HepG2 (cell line): ENCODE measurements around the gene SENP5. TPM values are rescaled to one million over a fixed set of nuclear protein-coding genes. Genes with fewer than 3 reads are reported as not detected.

Experiments
- ATAC-seq: fragments of 200-7000 bp; cut with Tn5 transposase; 3 replicates; pipeline ENCODE4 v1.9.1; 2020; ENCODE audit warnings: mild to moderate bottlenecking, moderate library complexity
- BruUV-seq: library from RNA; stranded (reverse); fragments of 400-500 nt; replicated peaks from 2 replicates; lab custom pipeline; 2021; lab: Mats Ljungman, UMichigan
- CTCF ChIA-PET: fragments of 300-600 bp; formaldehyde crosslinking; extraction: SDS; loops from one replicate; lab custom pipeline; 2021; ENCODE audit warnings: low total read pairs, inconsistent platforms, low intra/inter-chr PET ratio; lab: Yijun Ruan, JAX
- POLR2A ChIA-PET: fragments of 350-600 bp; sonication (Branson Sonifier 250); formaldehyde crosslinking; loops from one replicate; lab custom pipeline; 2020; ENCODE audit warnings: antibody characterized with exemption, inconsistent platforms; lab: Yijun Ruan, JAX
- DNase-seq: peaks from one replicate; pipeline ENCODE4 v3.0.0-alpha.2; 2015; ENCODE audit warnings: low spot score
- FAIRE-seq: peaks from 3 replicates; lab custom pipeline; 2011; peaks lifted over from hg19 to GRCh38; lab: Jason Lieb, UNC
- H2AFZ ChIP-seq: one replicate; pipeline ENCODE4 v1.6.1; 2011; ENCODE audit warnings: low read length, inconsistent platforms
- H3K27ac ChIP-seq: fragments of 300-600 bp; 3 replicates; pipeline ENCODE4 v1.8.0; 2011; ENCODE audit warnings: mixed run types, mild to moderate bottlenecking, mixed read lengths, low read length, inconsistent platforms; ENCODE audit not compliant: insufficient read depth; ENCODE audit errors: extremely low read length
- H3K27me3 ChIP-seq, 2 experiments: fragments of 200-600 bp in 1 of 2; 2 replicates in 1 of 2; 3 replicates in 1 of 2; pipeline versions ENCODE4 v1.6.0 to v1.8.0; 2011; ENCODE audit warnings: low read length in 2 of 2, mild to moderate bottlenecking in 2 of 2, moderate library complexity in 2 of 2, inconsistent platforms in 1 of 2; ENCODE audit not compliant: insufficient read depth in 2 of 2, control insufficient read depth in 1 of 2
- H3K36me3 ChIP-seq, 2 experiments: fragments of 200-600 bp in 1 of 2; replicated peaks in 1 of 2; 2 replicates in 1 of 2; 3 replicates in 1 of 2; pipeline versions ENCODE4 v1.5.1 to v1.8.0; 2011; ENCODE audit warnings: low read length in 2 of 2, inconsistent platforms in 1 of 2; ENCODE audit not compliant: insufficient read depth in 2 of 2, control insufficient read depth in 1 of 2
- H3K4me1 ChIP-seq: 2 replicates; pipeline ENCODE4 v1.5.1; 2012; ENCODE audit warnings: low read length, inconsistent platforms; ENCODE audit not compliant: insufficient read depth
- H3K4me2 ChIP-seq: 2 replicates; pipeline ENCODE4 v1.6.0; 2011; ENCODE audit warnings: low read depth, low read length, inconsistent platforms
- H3K4me3 ChIP-seq, 3 experiments: fragments of 200-600 bp in 1 of 3; sonication (generic), shearing (Covaris generic) in 1 of 3; replicated peaks in 1 of 3; 2 replicates each; pipeline ENCODE4 v1.5.1; 2011 to 2016; ENCODE audit warnings: low read length in 3 of 3, inconsistent platforms in 2 of 3, low read depth in 2 of 3, mild to moderate bottlenecking in 2 of 3, control low read depth in 1 of 3, mixed read lengths in 1 of 3; ENCODE audit not compliant: insufficient read depth in 1 of 3
- H3K79me2 ChIP-seq: one replicate; pipeline ENCODE4 v1.6.1; 2011; ENCODE audit warnings: low read length, inconsistent platforms; ENCODE audit not compliant: insufficient read depth
- H3K9ac ChIP-seq: 2 replicates; pipeline ENCODE4 v1.6.0; 2011; ENCODE audit warnings: mild to moderate bottlenecking, low read depth, low read length, inconsistent platforms; ENCODE audit not compliant: insufficient read depth
- H3K9me3 ChIP-seq: 2 replicates; pipeline ENCODE4 v1.5.1; 2012; ENCODE audit warnings: mild to moderate bottlenecking, low read length
- H4K20me1 ChIP-seq: 2 replicates; pipeline ENCODE4 v1.6.0; 2011; ENCODE audit warnings: inconsistent platforms, mild to moderate bottlenecking, low read length, moderate library complexity; ENCODE audit not compliant: insufficient read depth
- ARNTL ChIP-seq: sonication (generic); formaldehyde crosslinking; IDR thresholded peaks from 2 replicates; pipeline ENCODE4 v1.4.0; 2020; ENCODE audit warnings: mild to moderate bottlenecking, missing genetic modification reagents
- ETV5 ChIP-seq: IDR thresholded peaks from 2 replicates; pipeline ENCODE4 v1.6.1; 2018; ENCODE audit warnings: missing biosample characterization, missing genetic modification reagents, inconsistent platforms, borderline replicate concordance
- HNF4G ChIP-seq, 2 experiments: sonication (generic) in 1 of 2; formaldehyde crosslinking in 1 of 2; IDR thresholded peaks; 2 replicates each; pipeline versions ENCODE4 v1.4.0 to v1.6.1; 2011 to 2020; ENCODE audit warnings: borderline replicate concordance in 2 of 2, low read depth in 2 of 2, mild to moderate bottlenecking in 2 of 2, low read length in 1 of 2, missing genetic modification reagents in 1 of 2, moderate library complexity in 1 of 2
- LCORL ChIP-seq, 2 experiments: fragments of 450-650 bp in 1 of 2; sonication (generic) in 1 of 2; formaldehyde crosslinking in 1 of 2; IDR thresholded peaks; 2 replicates each; pipeline versions ENCODE4 v1.5.0 to v1.6.1; 2017 to 2020; ENCODE audit warnings: antibody characterized with exemption in 1 of 2, missing genetic modification reagents in 1 of 2
- MLLT10 ChIP-seq: sonication (generic); formaldehyde crosslinking; IDR thresholded peaks from 2 replicates; pipeline ENCODE4 v1.4.0; 2020; ENCODE audit warnings: missing genetic modification reagents
- NFE2L2 ChIP-seq: fragments of 150-350 bp; IDR thresholded peaks from 2 replicates; pipeline ENCODE4 v1.6.1; 2014; ENCODE audit warnings: low read length
- XRCC5 ChIP-seq: fragments of 200-400 bp; formaldehyde crosslinking; optimal IDR thresholded peaks from 2 replicates; pipeline ENCODE3; 2017; ENCODE audit warnings: mild to moderate bottlenecking, low read length
- ZNF121 ChIP-seq: sonication (generic); formaldehyde crosslinking; IDR thresholded peaks from 2 replicates; pipeline ENCODE4 v1.5.0; 2020; ENCODE audit warnings: mild to moderate bottlenecking, missing genetic modification reagents
- WGBS: methylation state at CpG from one replicate; pipeline ENCODE4 v1.1.6; 2017; ENCODE audit warnings: low lambda C conversion rate; 5-methylcytosine and 5-hydroxymethylcytosine counted together
- in situ Hi-C: cut with HindIII; loops from 2 replicates; pipeline ENCODE4 v1.10.0; 2017; ENCODE audit warnings: low pct_unique_long_range_greater_than_20kb; ENCODE audit not compliant: extremely low pct_ligation_motif_present
- intact Hi-C: fragments of 100-400 bp; cut with micrococcal nuclease; formaldehyde crosslinking; loops from one replicate; pipeline ENCODE4 v1.10.0; 2022; ENCODE audit not compliant: unreplicated experiment
- polyA plus RNA-seq, 8 experiments: library from polyadenylated mRNA; depleted of rRNA in 3 of 8; stranded (reverse) in 7 of 8; unstranded in 1 of 8; fragments of >200 nt; fragmentation: Illumina TruSeq in 4 of 8; extraction: Trizol in 4 of 8; gene quantifications; 2 replicates each; pipeline versions ENCODE4 v1.2.1 to v1.2.3, GENCODE V29; 2011 to 2016; ENCODE audit warnings: low read depth in 4 of 8, missing spikeins in 1 of 8, mixed read lengths in 1 of 8; ENCODE audit not compliant: insufficient read depth in 1 of 8
- total RNA-seq, 5 experiments: library from RNA; depleted of rRNA; stranded (reverse); fragments of >200 nt; fragmentation: Illumina TruSeq; extraction: Trizol; gene quantifications; 2 replicates each; pipeline ENCODE4 v1.2.3, GENCODE V29; 2016; ENCODE audit warnings: low read depth in 1 of 5
- TF ChIP-seq, protein P1 (sequence below): sonication (generic); formaldehyde crosslinking; IDR thresholded peaks from 2 replicates; pipeline ENCODE4 v1.4.0; 2020; ENCODE audit warnings: missing genetic modification reagents, mild to moderate bottlenecking, borderline replicate concordance
- TF ChIP-seq, protein P2 (sequence below): sonication (generic); formaldehyde crosslinking; IDR thresholded peaks from 2 replicates; pipeline ENCODE4 v1.8.1; 2023; ENCODE audit warnings: missing genetic modification reagents, inconsistent platforms, borderline replicate concordance
- TF ChIP-seq, protein P3 (sequence below): sonication (generic); formaldehyde crosslinking; IDR thresholded peaks from 2 replicates; pipeline ENCODE4 v1.5.0; 2020; ENCODE audit warnings: missing genetic modification reagents, mild to moderate bottlenecking, borderline replicate concordance

Gene SENP5
- total and polyA plus RNA-seq, 2 of the 13 experiments (the other 11 are each of a cell fraction or from before 2014, with no cell fraction given), result 17.6 to 30.9 TPM

DNA sequence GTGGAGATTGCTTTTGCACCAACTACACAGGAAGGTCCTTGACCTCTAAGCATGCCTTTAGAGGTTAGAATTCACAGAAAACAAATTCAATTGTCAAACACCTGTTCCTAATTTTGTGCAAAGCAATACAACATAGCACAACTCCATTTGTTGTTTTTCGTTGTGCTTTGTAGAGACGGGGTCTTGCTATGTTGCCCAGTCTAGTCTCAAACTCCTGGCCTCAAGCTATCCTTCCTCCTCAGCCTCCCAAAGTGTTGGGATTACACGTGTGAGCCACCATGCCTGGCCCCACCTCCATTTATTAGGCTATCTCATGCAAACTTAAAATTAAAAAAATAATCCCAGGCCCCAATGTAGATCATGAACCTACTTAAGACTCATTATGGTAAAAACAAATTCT lies 68.6 kb downstream of the SENP5 start:
- 97% methylated on average over 3 of the region's 3 CpGs for WGBS
- TSS peak; percentile 42 for BruUV-seq

DNA sequence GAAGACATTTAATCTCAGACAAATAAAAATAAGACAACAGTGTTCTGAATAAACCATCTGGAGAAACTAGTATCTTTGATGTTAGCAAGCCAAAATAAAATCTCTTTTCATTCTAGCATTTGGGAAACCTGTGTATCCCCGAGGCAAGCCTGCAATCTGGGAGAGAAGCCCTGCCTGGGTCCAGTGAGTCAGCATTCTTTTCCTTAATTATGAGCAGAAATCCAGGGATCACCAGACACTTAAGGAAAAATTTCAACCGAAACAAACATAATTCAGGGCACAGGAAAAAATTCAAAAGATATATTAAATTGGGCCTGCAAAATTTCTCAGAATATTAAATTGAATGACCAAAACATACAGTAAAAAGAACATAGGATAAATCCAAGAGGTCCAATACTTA lies 70.4 kb downstream of the SENP5 start:
- Histone ChIP-seq H3K9me3 (no peaks in the 10 kb centered on the region), H3K27ac (peak overlapping the region; percentile 38), H3K4me3 (no peak overlapping the region), H3K4me2 (no peak overlapping the region), H3K36me3 (peaks cover 13 to 51% of the 10 kb centered on the region in 2 experiments), H4K20me1 (no peaks in the 10 kb centered on the region), H3K9ac (no peak overlapping the region), H3K79me2 (peaks cover 42% of the 10 kb centered on the region), H3K27me3 (peaks cover 0 to 1% of the 10 kb centered on the region in 2 experiments; a peak in 2 of 5 replicates), H2AFZ (no peak overlapping the region), H3K4me1 (peaks cover 40% of the 10 kb centered on the region)
- in situ Hi-C loops, result no loop called here
- CTCF ChIA-PET, result no interaction called here
- no TSS peak for BruUV-seq
- ATAC-seq (no peak), FAIRE-seq (no peak), DNase-seq (no peak)
- POLR2A ChIA-PET, result no interaction called here
- WGBS, result 100% methylated on average over 2 of the region's 2 CpGs
- intact Hi-C loops, result no loop called here
- TF ChIP-seq ETV5 (CRISPR knock-in tag) (no peak), LCORL (IDR thresholded peaks at IDR 0.05) (no peak), LCORL (CRISPR knock-in tag; IDR thresholded peaks at IDR 0.05) (no peak), NFE2L2 (no peak), HNF4G (IDR thresholded peaks at IDR 0.05; ENCODE audit: borderline replicate concordance, low read depth, low read length) (no peak), HNF4G (CRISPR knock-in tag; IDR thresholded peaks at IDR 0.05; ENCODE audit: borderline replicate concordance, low read depth) (no peak), MLLT10 (CRISPR knock-in tag) (no peak), XRCC5 (no peak)
- TF ChIP-seq, protein P1, sequence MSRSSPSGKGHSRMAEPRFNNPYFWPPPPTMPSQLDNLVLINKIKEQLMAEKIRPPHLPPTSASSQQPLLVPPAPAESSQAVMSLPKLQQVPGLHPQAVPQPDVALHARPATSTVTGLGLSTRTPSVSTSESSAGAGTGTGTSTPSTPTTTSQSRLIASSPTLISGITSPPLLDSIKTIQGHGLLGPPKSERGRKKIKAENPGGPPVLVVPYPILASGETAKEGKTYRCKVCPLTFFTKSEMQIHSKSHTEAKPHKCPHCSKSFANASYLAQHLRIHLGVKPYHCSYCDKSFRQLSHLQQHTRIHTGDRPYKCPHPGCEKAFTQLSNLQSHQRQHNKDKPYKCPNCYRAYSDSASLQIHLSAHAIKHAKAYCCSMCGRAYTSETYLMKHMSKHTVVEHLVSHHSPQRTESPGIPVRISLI (CRISPR knock-in tag), result no peak
- TF ChIP-seq, protein P2, sequence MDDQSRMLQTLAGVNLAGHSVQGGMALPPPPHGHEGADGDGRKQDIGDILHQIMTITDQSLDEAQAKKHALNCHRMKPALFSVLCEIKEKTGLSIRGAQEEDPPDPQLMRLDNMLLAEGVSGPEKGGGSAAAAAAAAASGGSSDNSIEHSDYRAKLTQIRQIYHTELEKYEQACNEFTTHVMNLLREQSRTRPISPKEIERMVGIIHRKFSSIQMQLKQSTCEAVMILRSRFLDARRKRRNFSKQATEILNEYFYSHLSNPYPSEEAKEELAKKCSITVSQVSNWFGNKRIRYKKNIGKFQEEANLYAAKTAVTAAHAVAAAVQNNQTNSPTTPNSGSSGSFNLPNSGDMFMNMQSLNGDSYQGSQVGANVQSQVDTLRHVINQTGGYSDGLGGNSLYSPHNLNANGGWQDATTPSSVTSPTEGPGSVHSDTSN (CRISPR knock-in tag), result no peak
- TF ChIP-seq, protein P3, sequence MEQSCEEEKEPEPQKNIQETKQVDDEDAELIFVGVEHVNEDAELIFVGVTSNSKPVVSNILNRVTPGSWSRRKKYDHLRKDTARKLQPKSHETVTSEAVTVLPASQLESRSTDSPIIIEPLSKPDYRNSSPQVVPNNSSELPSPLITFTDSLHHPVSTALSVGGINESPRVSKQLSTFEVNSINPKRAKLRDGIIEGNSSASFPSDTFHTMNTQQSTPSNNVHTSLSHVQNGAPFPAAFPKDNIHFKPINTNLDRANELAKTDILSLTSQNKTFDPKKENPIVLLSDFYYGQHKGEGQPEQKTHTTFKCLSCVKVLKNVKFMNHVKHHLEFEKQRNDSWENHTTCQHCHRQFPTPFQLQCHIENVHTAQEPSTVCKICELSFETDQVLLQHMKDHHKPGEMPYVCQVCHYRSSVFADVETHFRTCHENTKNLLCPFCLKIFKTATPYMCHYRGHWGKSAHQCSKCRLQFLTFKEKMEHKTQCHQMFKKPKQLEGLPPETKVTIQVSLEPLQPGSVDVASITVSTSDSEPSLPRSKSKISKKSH (CRISPR knock-in tag), result no peak

More for the DNA sequence above, 68.6 kb downstream of the SENP5 start:
- TF ChIP-seq ARNTL (CRISPR knock-in tag), result no peak
- TF ChIP-seq ZNF121, result peak; percentile 93
- no peak for FAIRE-seq
- H3K9ac ChIP-seq, result no peak overlapping the region
- no peaks in the 10 kb centered on the region for H4K20me1 ChIP-seq
- in situ Hi-C loops, result no loop called here
- peaks cover 40% of the 10 kb centered on the region for H3K4me1 ChIP-seq
- no peak overlapping the region for H3K27ac ChIP-seq
- POLR2A ChIA-PET, result no interaction called here
- H3K79me2 ChIP-seq, result peaks cover 25% of the 10 kb centered on the region
- no peak overlapping the region for H3K4me3 ChIP-seq
- no peaks in the 10 kb centered on the region for H3K9me3 ChIP-seq
- H3K4me2 ChIP-seq, result no peak overlapping the region
- intact Hi-C loops, result no loop called here
- DNase-seq, result no peak
- CTCF ChIA-PET, result no interaction called here
- no peak for ATAC-seq
- H3K36me3 ChIP-seq, result peaks cover 19 to 64% of the 10 kb centered on the region in 2 experiments
- H3K27me3 ChIP-seq, result no peaks in the 10 kb centered on the region; a peak in 1 of 5 replicates
- H2AFZ ChIP-seq, result no peak overlapping the region
